ENCODE results near the gene TNFRSF6B.

DNA sequence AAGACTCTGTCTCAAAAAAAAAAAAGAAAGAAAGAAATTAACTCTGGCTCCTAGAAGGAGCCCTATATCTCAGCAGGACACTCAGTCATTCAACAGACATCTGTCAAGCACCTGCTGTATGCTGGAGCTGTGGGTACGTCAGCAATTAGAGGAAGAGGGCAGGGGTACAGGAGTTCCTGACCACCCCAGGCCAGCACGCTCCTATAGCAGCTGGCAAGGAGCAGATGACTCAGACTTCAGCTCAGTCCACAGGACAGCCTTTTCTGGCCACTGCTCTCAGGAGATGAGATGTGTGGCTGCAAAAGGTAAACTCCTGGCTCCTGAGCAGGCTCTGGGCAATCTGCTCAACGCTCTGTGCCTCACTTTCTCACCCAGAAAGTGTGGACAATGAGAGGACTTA lies 40.0 kb upstream of the TNFRSF6B start:
- TF ChIP-seq, protein P1, sequence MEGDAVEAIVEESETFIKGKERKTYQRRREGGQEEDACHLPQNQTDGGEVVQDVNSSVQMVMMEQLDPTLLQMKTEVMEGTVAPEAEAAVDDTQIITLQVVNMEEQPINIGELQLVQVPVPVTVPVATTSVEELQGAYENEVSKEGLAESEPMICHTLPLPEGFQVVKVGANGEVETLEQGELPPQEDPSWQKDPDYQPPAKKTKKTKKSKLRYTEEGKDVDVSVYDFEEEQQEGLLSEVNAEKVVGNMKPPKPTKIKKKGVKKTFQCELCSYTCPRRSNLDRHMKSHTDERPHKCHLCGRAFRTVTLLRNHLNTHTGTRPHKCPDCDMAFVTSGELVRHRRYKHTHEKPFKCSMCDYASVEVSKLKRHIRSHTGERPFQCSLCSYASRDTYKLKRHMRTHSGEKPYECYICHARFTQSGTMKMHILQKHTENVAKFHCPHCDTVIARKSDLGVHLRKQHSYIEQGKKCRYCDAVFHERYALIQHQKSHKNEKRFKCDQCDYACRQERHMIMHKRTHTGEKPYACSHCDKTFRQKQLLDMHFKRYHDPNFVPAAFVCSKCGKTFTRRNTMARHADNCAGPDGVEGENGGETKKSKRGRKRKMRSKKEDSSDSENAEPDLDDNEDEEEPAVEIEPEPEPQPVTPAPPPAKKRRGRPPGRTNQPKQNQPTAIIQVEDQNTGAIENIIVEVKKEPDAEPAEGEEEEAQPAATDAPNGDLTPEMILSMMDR (IDR thresholded peaks at IDR 0.05; ENCODE audit: insufficient read depth, low read length): no peak
- TF ChIP-seq, protein P2, sequence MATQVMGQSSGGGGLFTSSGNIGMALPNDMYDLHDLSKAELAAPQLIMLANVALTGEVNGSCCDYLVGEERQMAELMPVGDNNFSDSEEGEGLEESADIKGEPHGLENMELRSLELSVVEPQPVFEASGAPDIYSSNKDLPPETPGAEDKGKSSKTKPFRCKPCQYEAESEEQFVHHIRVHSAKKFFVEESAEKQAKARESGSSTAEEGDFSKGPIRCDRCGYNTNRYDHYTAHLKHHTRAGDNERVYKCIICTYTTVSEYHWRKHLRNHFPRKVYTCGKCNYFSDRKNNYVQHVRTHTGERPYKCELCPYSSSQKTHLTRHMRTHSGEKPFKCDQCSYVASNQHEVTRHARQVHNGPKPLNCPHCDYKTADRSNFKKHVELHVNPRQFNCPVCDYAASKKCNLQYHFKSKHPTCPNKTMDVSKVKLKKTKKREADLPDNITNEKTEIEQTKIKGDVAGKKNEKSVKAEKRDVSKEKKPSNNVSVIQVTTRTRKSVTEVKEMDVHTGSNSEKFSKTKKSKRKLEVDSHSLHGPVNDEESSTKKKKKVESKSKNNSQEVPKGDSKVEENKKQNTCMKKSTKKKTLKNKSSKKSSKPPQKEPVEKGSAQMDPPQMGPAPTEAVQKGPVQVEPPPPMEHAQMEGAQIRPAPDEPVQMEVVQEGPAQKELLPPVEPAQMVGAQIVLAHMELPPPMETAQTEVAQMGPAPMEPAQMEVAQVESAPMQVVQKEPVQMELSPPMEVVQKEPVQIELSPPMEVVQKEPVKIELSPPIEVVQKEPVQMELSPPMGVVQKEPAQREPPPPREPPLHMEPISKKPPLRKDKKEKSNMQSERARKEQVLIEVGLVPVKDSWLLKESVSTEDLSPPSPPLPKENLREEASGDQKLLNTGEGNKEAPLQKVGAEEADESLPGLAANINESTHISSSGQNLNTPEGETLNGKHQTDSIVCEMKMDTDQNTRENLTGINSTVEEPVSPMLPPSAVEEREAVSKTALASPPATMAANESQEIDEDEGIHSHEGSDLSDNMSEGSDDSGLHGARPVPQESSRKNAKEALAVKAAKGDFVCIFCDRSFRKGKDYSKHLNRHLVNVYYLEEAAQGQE (IDR thresholded peaks at IDR 0.05; ENCODE audit: insufficient replicate concordance, low read depth): no peak
- TF ChIP-seq POLR2AphosphoS5 (IDR thresholded peaks at IDR 0.05; ENCODE audit: low read depth): no peak
- no peak for TF ChIP-seq GABPA (IDR thresholded peaks at IDR 0.05; ENCODE audit: low read depth)
- no peak for TF ChIP-seq SPI1 (IDR thresholded peaks at IDR 0.05; ENCODE audit: borderline replicate concordance, low read depth)
